Measurements from ENCODE around the gene GMFB. TPM values are rescaled to one million over a fixed set of nuclear protein-coding genes. Genes with fewer than 3 reads are reported as not detected.

Gene GMFB
- total RNA-seq, result 10 to 100 TPM; 19.2 to 37.1 TPM

DNA sequence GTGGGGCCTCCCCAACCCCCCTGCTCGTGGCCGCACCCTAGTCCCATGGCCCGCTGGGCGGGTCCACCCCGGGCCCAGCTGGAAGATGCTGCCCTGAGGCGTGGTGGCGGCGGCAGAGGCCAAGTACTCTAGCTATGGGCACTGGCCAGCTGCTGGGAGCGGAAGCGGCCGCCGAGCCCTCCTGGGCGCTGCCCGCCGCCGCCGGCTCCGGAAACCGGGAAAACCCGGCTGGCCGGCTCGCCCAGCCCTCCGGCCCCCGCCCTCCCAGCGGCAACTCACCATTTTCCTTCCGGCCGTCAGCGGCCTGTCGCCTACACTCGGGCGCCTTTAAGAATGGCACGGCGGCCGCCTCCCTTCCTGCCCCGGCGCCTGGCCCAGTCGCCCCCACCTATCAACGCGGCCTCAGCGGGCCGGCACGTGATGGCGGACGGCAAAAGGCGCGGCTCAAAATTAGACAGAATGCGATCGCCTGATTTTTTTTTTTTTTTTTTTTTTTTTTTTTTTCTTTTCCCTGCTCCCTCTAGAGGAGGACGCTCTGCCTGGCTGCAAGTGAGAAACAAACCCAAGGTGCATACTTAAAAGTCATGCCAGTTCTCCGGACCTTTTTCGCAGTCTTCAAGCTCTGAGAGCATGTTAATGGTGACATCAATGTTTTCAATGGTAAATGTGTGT lies at the start of gene GMFB:
GMFB (minus strand) TSS at position 335 of the 672 bp plus-strand sequence; CDS start at position 282, 53 bp downstream.
- H3K4me1 ChIP-seq (replicated peaks), result peaks cover 9% of the 10 kb centered on the region
- TF ChIP-seq POLR2AphosphoS5 (IDR thresholded peaks at IDR 0.05) (peak; percentile 85), POLR2A (IDR thresholded peaks at IDR 0.05) (peak; percentile 67)
- TF ChIP-seq, protein P1, sequence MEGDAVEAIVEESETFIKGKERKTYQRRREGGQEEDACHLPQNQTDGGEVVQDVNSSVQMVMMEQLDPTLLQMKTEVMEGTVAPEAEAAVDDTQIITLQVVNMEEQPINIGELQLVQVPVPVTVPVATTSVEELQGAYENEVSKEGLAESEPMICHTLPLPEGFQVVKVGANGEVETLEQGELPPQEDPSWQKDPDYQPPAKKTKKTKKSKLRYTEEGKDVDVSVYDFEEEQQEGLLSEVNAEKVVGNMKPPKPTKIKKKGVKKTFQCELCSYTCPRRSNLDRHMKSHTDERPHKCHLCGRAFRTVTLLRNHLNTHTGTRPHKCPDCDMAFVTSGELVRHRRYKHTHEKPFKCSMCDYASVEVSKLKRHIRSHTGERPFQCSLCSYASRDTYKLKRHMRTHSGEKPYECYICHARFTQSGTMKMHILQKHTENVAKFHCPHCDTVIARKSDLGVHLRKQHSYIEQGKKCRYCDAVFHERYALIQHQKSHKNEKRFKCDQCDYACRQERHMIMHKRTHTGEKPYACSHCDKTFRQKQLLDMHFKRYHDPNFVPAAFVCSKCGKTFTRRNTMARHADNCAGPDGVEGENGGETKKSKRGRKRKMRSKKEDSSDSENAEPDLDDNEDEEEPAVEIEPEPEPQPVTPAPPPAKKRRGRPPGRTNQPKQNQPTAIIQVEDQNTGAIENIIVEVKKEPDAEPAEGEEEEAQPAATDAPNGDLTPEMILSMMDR (IDR thresholded peaks at IDR 0.05), result peak in 3 of 4 experiments; percentile 25 to 46 (median 38)

DNA sequence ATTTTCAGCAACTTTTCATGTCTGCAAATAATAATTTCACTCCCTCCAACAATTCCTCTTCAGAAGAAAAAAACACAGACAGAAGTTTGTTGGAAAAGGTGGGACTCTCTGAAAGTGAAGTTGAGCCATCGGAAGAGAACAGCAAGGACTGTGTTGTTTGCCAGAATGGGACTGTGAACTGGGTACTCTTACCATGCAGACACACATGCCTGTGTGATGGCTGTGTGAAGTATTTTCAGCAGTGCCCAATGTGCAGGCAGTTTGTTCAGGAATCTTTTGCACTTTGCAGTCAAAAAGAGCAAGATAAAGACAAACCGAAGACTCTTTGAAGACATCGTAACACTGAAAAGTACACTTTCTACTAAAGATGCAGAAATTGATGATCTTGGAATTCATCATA lies 49.3 kb upstream of the GMFB start:
- intact Hi-C loops (cut with DNase I), result no loop called here
- Histone ChIP-seq H3K4me3 (no peak overlapping the region), H3K36me3 (no peaks in the 10 kb centered on the region), H3K9me3 (no peaks in the 10 kb centered on the region), H3K4me1 (replicated peaks) (no peaks in the 10 kb centered on the region), H3K27ac (no peak overlapping the region), H3K27me3 (replicated peaks; ENCODE audit: insufficient read depth) (no peaks in the 10 kb centered on the region)
- DNase-seq (ENCODE audit: low spot score), result no peak
- TF ChIP-seq POLR2AphosphoS5 (IDR thresholded peaks at IDR 0.05) (no peak), POLR2A (IDR thresholded peaks at IDR 0.05) (no peak)
- TF ChIP-seq, protein P1 (IDR thresholded peaks at IDR 0.05), result no peak
- WGBS, result 79% methylated on average over 3 of the region's 3 CpGs

More for the DNA sequence above, at the start of gene GMFB:
- WGBS, result under 1% methylated on average over 43 of the region's 51 CpGs
- Histone ChIP-seq H3K27me3 (replicated peaks; ENCODE audit: insufficient read depth) (no peaks in the 10 kb centered on the region), H3K4me3 (peak within 1 kb of the TSS; percentile 58 to 78), H3K9me3 (no peaks in the 10 kb centered on the region), H3K36me3 (no peaks in the 10 kb centered on the region), H3K27ac (peak within 1 kb of the TSS; percentile 82 to 90)
- intact Hi-C loops (cut with DNase I), result loop anchor here (2.0 kb wide), 1 partner anchor 48 kb away; the partner anchor contains the start of gene CNIH1
- peak; percentile 90 for DNase-seq (ENCODE audit: low spot score)

DNA sequence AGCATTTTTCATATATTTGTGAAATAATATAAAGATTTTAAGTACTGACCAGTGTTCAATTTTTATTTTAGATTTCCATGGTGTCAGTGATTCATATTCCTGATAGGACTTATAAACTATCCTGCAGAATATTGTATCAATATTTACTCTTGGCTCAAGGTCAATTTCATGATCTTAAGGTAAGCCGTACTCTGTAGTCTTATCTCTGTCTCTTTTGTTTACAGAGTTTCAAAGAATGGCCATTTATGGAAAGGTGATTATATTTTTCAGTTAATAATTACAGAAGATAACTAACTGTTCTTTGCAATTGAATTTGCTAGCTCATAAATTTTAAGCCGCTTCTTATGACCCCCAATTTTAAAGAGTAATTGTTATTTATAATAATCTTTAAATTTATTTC lies 48.9 kb upstream of the GMFB start:
- no peaks in the 10 kb centered on the region for H3K36me3 ChIP-seq
- DNase-seq (ENCODE audit: low spot score), result no peak
- no peak overlapping the region for H3K27ac ChIP-seq
- TF ChIP-seq POLR2A (IDR thresholded peaks at IDR 0.05) (no peak), POLR2AphosphoS5 (IDR thresholded peaks at IDR 0.05) (no peak)
- TF ChIP-seq, protein P1 (IDR thresholded peaks at IDR 0.05), result no peak
- intact Hi-C loops (cut with DNase I), result no loop called here
- H3K27me3 ChIP-seq (replicated peaks; ENCODE audit: insufficient read depth), result no peaks in the 10 kb centered on the region
- WGBS, result 41% methylated on average over 2 of the region's 2 CpGs
- H3K9me3 ChIP-seq, result no peaks in the 10 kb centered on the region
- H3K4me1 ChIP-seq (replicated peaks), result no peaks in the 10 kb centered on the region
- H3K4me3 ChIP-seq, result no peak overlapping the region

DNA sequence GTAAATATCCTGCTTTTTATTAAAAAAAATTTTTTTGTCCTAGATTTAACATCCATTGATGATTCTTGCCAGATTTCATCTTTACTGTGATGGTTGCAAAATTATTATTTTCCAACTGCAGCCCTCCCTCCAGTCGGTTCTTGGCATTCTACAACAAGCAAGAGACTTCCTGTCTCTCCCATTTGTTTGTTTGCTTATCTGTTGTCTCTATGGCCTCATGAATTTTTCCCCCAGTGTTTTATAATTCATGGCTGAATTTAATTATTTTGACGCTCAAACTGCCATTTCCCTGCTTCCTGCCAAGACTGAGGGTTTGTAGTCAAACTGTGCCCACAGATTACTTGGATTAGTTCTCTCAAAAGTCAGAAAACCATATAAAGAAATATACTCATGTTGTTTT lies 46.9 kb upstream of the GMFB start:
- no peak for DNase-seq (ENCODE audit: low spot score)
- H3K27ac ChIP-seq, result no peak overlapping the region
- WGBS, result 50% methylated on average over 2 of the region's 2 CpGs
- H3K27me3 ChIP-seq (replicated peaks; ENCODE audit: insufficient read depth), result no peaks in the 10 kb centered on the region
- no peaks in the 10 kb centered on the region for H3K9me3 ChIP-seq
- H3K36me3 ChIP-seq, result no peaks in the 10 kb centered on the region
- H3K4me1 ChIP-seq (replicated peaks), result no peaks in the 10 kb centered on the region
- TF ChIP-seq, protein P1 (IDR thresholded peaks at IDR 0.05), result no peak
- TF ChIP-seq POLR2A (IDR thresholded peaks at IDR 0.05), result no peak
- no peak for TF ChIP-seq POLR2AphosphoS5 (IDR thresholded peaks at IDR 0.05)
- intact Hi-C loops (cut with DNase I), result no loop called here
- H3K4me3 ChIP-seq, result no peak overlapping the region

DNA sequence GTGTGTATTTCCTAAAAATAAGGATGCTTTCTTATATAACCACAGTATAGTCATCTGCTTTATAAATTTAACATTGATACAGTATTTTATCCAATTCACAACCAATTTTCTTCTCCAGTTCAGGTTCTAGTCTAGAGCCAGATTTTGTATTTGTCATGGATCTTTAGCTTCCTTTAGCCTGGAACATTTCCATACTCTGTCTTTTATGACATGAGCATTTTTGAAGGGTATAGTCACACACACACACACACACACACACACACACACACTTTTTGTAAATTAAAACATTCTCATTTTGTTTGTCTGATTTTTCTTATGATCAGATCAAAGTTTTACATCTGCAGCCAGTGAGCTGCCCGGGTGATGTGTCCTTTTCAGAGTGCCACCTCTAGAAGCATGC lies 46.3 kb upstream of the GMFB start:
- WGBS, result 66% methylated on average over 1 of the region's 1 CpG
- no peaks in the 10 kb centered on the region for H3K36me3 ChIP-seq
- no peaks in the 10 kb centered on the region for H3K4me1 ChIP-seq (replicated peaks)
- intact Hi-C loops (cut with DNase I), result no loop called here
- no peaks in the 10 kb centered on the region for H3K27me3 ChIP-seq (replicated peaks; ENCODE audit: insufficient read depth)
- H3K9me3 ChIP-seq, result no peaks in the 10 kb centered on the region
- no peak overlapping the region for H3K27ac ChIP-seq
- no peak overlapping the region for H3K4me3 ChIP-seq
- no peak for TF ChIP-seq POLR2AphosphoS5 (IDR thresholded peaks at IDR 0.05)
- TF ChIP-seq POLR2A (IDR thresholded peaks at IDR 0.05), result no peak
- TF ChIP-seq, protein P1 (IDR thresholded peaks at IDR 0.05), result no peak
- DNase-seq (ENCODE audit: low spot score), result no peak

Measured in prostate gland (tissue), 2 donors.